HEK293 (cell line): ENCODE data around the gene SPATA33.

ENCODE experiments used
- CTCF ChIA-PET: fragments of 350-600 bp; formaldehyde crosslinking; extraction: SDS; loops from one replicate; lab custom pipeline; 2021; ENCODE audit warnings: antibody characterized with exemption; lab: Yijun Ruan, JAX
- POLR2A ChIA-PET: fragments of 300-600 bp; formaldehyde crosslinking; extraction: SDS; loops from one replicate; lab custom pipeline; 2020; ENCODE audit warnings: antibody characterized with exemption, inconsistent platforms; lab: Yijun Ruan, JAX
- H3K27ac ChIP-seq: fragments of 200-500 bp; sonication (Bioruptor generic); 2 replicates; pipeline ENCODE4 v1.5.1; 2014; ENCODE audit warnings: low read depth, low read length, control low read depth, inconsistent platforms; ENCODE audit errors: extremely low read depth
- H3K36me3 ChIP-seq, 2 experiments: fragments of 200-500 bp in 1 of 2; sonication (Bioruptor generic) in 1 of 2; 1 replicate in 1 of 2; 2 replicates in 1 of 2; pipeline ENCODE4 v1.5.1; 2014 to 2017; ENCODE audit warnings: inconsistent platforms in 2 of 2, low read length in 2 of 2; ENCODE audit not compliant: control insufficient read depth in 2 of 2, insufficient read depth in 1 of 2
- H3K4me1 ChIP-seq: fragments of 200-500 bp; sonication (Bioruptor generic); 2 replicates; pipeline ENCODE4 v1.5.1; 2014; ENCODE audit warnings: mild to moderate bottlenecking, low read length, inconsistent platforms; ENCODE audit not compliant: control insufficient read depth, insufficient read depth
- H3K4me3 ChIP-seq: 2 replicates; pipeline ENCODE4 v1.5.1; 2011; ENCODE audit warnings: low read depth, mild to moderate bottlenecking, control low read depth, low read length, moderate library complexity
- H3K9me3 ChIP-seq: fragments of 200-500 bp; sonication (Bioruptor generic); 2 replicates; pipeline ENCODE4 v1.5.1; 2014; ENCODE audit warnings: low read depth, low read length, inconsistent platforms; ENCODE audit not compliant: control insufficient read depth, insufficient read depth
- BCL11A ChIP-seq: fragments of 450-650 bp; formaldehyde crosslinking; IDR thresholded peaks from 2 replicates; pipeline ENCODE4 v1.5.1; 2016; ENCODE audit warnings: low read depth, missing biosample characterization, missing genetic modification characterization
- GLI2 ChIP-seq: fragments of 450-650 bp; formaldehyde crosslinking; IDR thresholded peaks from 2 replicates; pipeline ENCODE4; 2017; ENCODE audit warnings: missing biosample characterization, missing genetic modification characterization, low read depth, borderline replicate concordance
- GLIS2 ChIP-seq: fragments of 450-650 bp; formaldehyde crosslinking; IDR thresholded peaks from 2 replicates; pipeline ENCODE4 v1.5.1; 2016; ENCODE audit warnings: missing biosample characterization, missing genetic modification characterization
- KLF1 ChIP-seq: fragments of 450-650 bp; formaldehyde crosslinking; IDR thresholded peaks from 2 replicates; pipeline ENCODE4 v1.5.1; 2016; ENCODE audit warnings: missing biosample characterization, missing genetic modification characterization
- SALL2 ChIP-seq: fragments of 450-650 bp; formaldehyde crosslinking; IDR thresholded peaks from 2 replicates; pipeline ENCODE4 v1.5.0; 2017; ENCODE audit warnings: missing biosample characterization, mild to moderate bottlenecking, missing genetic modification characterization, borderline replicate concordance
- ZBTB1 ChIP-seq: fragments of 450-650 bp; formaldehyde crosslinking; IDR thresholded peaks from 2 replicates; pipeline ENCODE4 v1.5.1; 2016; ENCODE audit warnings: missing biosample characterization, missing genetic modification characterization
- ZBTB17 ChIP-seq: fragments of 450-650 bp; formaldehyde crosslinking; IDR thresholded peaks from 2 replicates; pipeline ENCODE4 v1.5.1; 2016; ENCODE audit warnings: missing biosample characterization, missing genetic modification characterization
- ZBTB20 ChIP-seq: fragments of 450-650 bp; formaldehyde crosslinking; IDR thresholded peaks from 2 replicates; pipeline ENCODE4 v1.5.1; 2016; ENCODE audit warnings: missing biosample characterization, missing genetic modification characterization
- ZBTB48 ChIP-seq: fragments of 450-650 bp; formaldehyde crosslinking; IDR thresholded peaks from 2 replicates; pipeline ENCODE4 v1.5.1; 2016; ENCODE audit warnings: missing biosample characterization, missing genetic modification characterization
- ZBTB8A ChIP-seq: fragments of 450-650 bp; formaldehyde crosslinking; IDR thresholded peaks from 2 replicates; pipeline ENCODE4 v1.5.1; 2016; ENCODE audit warnings: missing biosample characterization, missing genetic modification characterization
- ZEB2 ChIP-seq: fragments of 450-650 bp; formaldehyde crosslinking; IDR thresholded peaks from 2 replicates; pipeline ENCODE4 v1.5.1; 2016; ENCODE audit warnings: missing biosample characterization, missing genetic modification characterization
- ZFP3 ChIP-seq: fragments of 450-650 bp; formaldehyde crosslinking; IDR thresholded peaks from 2 replicates; pipeline ENCODE4 v1.5.1; 2016; ENCODE audit warnings: low read depth, missing biosample characterization, missing genetic modification characterization
- ZFP69B ChIP-seq: fragments of 450-650 bp; formaldehyde crosslinking; IDR thresholded peaks from 2 replicates; pipeline ENCODE4 v1.5.1; 2016; ENCODE audit warnings: missing biosample characterization, missing genetic modification characterization
- ZNF114 ChIP-seq: fragments of 450-650 bp; formaldehyde crosslinking; IDR thresholded peaks from 2 replicates; pipeline ENCODE4 v1.5.0; 2017; ENCODE audit warnings: missing biosample characterization, missing genetic modification characterization
- ZNF132 ChIP-seq: fragments of 450-650 bp; formaldehyde crosslinking; IDR thresholded peaks from 2 replicates; pipeline ENCODE4 v1.5.1; 2017; ENCODE audit warnings: missing biosample characterization, missing genetic modification characterization, borderline replicate concordance
- ZNF239 ChIP-seq: fragments of 450-650 bp; formaldehyde crosslinking; IDR thresholded peaks from 2 replicates; pipeline ENCODE4 v1.5.1; 2016; ENCODE audit warnings: missing biosample characterization, missing genetic modification characterization
- ZNF335 ChIP-seq: fragments of 450-650 bp; formaldehyde crosslinking; conservative IDR thresholded peaks from 2 replicates; pipeline ENCODE4 v1.5.1; 2016; ENCODE audit warnings: missing biosample characterization, missing genetic modification characterization
- ZNF391 ChIP-seq: fragments of 450-650 bp; formaldehyde crosslinking; IDR thresholded peaks from 2 replicates; pipeline ENCODE4 v1.5.1; 2016; ENCODE audit warnings: low read depth, missing biosample characterization, missing genetic modification characterization, borderline replicate concordance
- ZNF521 ChIP-seq: fragments of 450-650 bp; formaldehyde crosslinking; IDR thresholded peaks from 2 replicates; pipeline ENCODE4 v1.5.1; 2017; ENCODE audit warnings: missing biosample characterization, mild to moderate bottlenecking, missing genetic modification characterization
- ZNF596 ChIP-seq: fragments of 450-650 bp; IDR thresholded peaks from 2 replicates; pipeline ENCODE4 v1.5.0; 2018; ENCODE audit warnings: missing biosample characterization, mild to moderate bottlenecking, missing genetic modification characterization, moderate library complexity
- ZNF600 ChIP-seq: fragments of 450-650 bp; formaldehyde crosslinking; IDR thresholded peaks from 2 replicates; pipeline ENCODE4 v1.5.1; 2016; ENCODE audit warnings: missing biosample characterization, missing genetic modification characterization
- ZNF626 ChIP-seq: fragments of 450-650 bp; sonication (Bioruptor Pico); formaldehyde crosslinking; IDR thresholded peaks from 2 replicates; pipeline ENCODE4 v1.5.1; 2018; ENCODE audit warnings: missing biosample characterization, missing genetic modification characterization, inconsistent platforms
- ZNF707 ChIP-seq: fragments of 450-650 bp; formaldehyde crosslinking; IDR thresholded peaks from 2 replicates; pipeline ENCODE4 v1.5.1; 2016; ENCODE audit warnings: missing biosample characterization, missing genetic modification characterization
- ZNF747 ChIP-seq: fragments of 450-650 bp; formaldehyde crosslinking; IDR thresholded peaks from 2 replicates; pipeline ENCODE4 v1.5.1; 2016; ENCODE audit warnings: missing biosample characterization, missing genetic modification characterization
- ZNF776 ChIP-seq: fragments of 450-650 bp; formaldehyde crosslinking; IDR thresholded peaks from 2 replicates; pipeline ENCODE4 v1.5.0; 2017; ENCODE audit warnings: missing biosample characterization, missing genetic modification characterization, borderline replicate concordance
- ZNF791 ChIP-seq: fragments of 450-650 bp; formaldehyde crosslinking; IDR thresholded peaks from 2 replicates; pipeline ENCODE4 v1.5.1; 2016; ENCODE audit warnings: missing biosample characterization, missing genetic modification characterization
- ZNF837 ChIP-seq: fragments of 450-650 bp; formaldehyde crosslinking; IDR thresholded peaks from 2 replicates; pipeline ENCODE4 v1.5.1; 2016; ENCODE audit warnings: missing biosample characterization, missing genetic modification characterization
- ZSCAN30 ChIP-seq: fragments of 450-650 bp; IDR thresholded peaks from 2 replicates; pipeline ENCODE4 v1.5.1; 2018; ENCODE audit warnings: missing biosample characterization, mild to moderate bottlenecking, missing genetic modification characterization, moderate library complexity
- TF ChIP-seq, protein P1 (sequence below): fragments of 450-650 bp; IDR thresholded peaks from 2 replicates; pipeline ENCODE4 v1.5.1; 2018; ENCODE audit warnings: missing biosample characterization, mild to moderate bottlenecking, missing genetic modification characterization
- TF ChIP-seq, protein P2 (sequence below): fragments of 450-650 bp; formaldehyde crosslinking; IDR thresholded peaks from 2 replicates; pipeline ENCODE4 v1.5.1; 2016; ENCODE audit warnings: missing biosample characterization, missing genetic modification characterization
- TF ChIP-seq, protein P3 (sequence below): fragments of 450-650 bp; formaldehyde crosslinking; IDR thresholded peaks from 2 replicates; pipeline ENCODE4 v1.5.1; 2016; ENCODE audit warnings: missing biosample characterization, missing genetic modification characterization
- TF ChIP-seq, protein P4 (sequence below): fragments of 450-650 bp; formaldehyde crosslinking; IDR thresholded peaks from 2 replicates; pipeline ENCODE4 v1.5.1; 2017; ENCODE audit warnings: missing biosample characterization, missing genetic modification characterization

The SPATA33 gene

DNA sequence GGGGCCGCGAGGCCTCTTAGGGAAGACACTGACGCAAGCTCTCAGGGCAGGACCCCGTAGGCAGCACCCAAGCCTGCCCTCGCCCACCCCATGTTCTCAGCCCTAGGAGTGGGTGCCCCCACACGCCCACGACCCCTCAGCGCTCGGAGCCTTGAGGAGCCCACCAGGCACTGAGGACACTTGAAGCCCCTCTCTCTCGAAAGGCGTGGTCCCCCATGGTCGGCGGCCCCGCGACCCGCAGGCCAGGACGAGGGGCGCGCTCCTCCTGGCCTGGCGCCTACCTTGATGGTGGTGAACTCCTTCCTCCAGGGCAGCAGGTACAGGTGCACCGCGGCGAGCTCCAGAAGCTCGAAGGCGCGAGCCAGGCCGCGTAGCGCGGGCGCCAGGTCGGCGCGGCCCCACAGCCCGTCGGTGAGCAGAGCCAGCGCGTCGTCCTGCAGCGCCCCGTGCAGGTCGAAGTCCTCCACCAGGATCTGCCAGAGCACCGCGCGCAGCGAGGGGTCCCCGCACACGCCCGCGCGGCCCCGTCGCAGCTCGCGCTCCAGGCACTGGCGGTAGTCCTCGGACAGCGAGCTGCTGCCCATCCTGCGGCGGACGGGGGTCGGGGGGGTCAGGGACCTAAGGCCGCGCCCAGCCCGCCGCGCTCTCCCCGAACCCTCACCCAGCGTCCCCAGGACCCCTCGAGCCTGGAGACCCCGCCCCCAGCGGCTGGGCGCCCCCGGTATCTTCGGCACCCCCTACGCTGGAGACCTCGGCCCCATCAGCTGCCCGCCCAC is 43.2 kb downstream of the SPATA33 start:
- Histone ChIP-seq H3K9me3 (no peaks in the 10 kb centered on the region), H3K36me3 (peaks cover 0 to 29% of the 10 kb centered on the region in 2 experiments; a peak in 2 of 3 replicates), H3K27ac (peak overlapping the region; percentile 65), H3K4me1 (peaks cover 8% of the 10 kb centered on the region), H3K4me3 (peak overlapping the region; percentile 68)
- POLR2A ChIA-PET: interaction anchor here (0.7 to 2.5 kb wide), 14 partner anchors 8 to 221 kb away, joined by 3 to 17 read pairs (median 4); partner anchors contain the start of genes CDK10, SPG7, TCF25 and VPS9D1
- CTCF ChIA-PET: interaction anchor here (0.6 to 2.2 kb wide), 10 partner anchors 8 to 320 kb away, joined by 3 to 12 read pairs (median 3); no protein-coding TSS in a partner anchor
- TF ChIP-seq ZSCAN30 (tag by site-specific recombination): peak; percentile 21; the same call in 1 of the 2 replicates
- TF ChIP-seq ZNF132 (tag by site-specific recombination): no peak
- TF ChIP-seq ZNF335 (tag by site-specific recombination): peak; percentile 4; the same call in 1 of the 2 replicates
- TF ChIP-seq, protein P1, sequence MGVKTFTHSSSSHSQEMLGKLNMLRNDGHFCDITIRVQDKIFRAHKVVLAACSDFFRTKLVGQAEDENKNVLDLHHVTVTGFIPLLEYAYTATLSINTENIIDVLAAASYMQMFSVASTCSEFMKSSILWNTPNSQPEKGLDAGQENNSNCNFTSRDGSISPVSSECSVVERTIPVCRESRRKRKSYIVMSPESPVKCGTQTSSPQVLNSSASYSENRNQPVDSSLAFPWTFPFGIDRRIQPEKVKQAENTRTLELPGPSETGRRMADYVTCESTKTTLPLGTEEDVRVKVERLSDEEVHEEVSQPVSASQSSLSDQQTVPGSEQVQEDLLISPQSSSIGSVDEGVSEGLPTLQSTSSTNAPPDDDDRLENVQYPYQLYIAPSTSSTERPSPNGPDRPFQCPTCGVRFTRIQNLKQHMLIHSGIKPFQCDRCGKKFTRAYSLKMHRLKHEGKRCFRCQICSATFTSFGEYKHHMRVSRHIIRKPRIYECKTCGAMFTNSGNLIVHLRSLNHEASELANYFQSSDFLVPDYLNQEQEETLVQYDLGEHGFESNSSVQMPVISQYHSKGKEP (tag by site-specific recombination): 0 out of 2 replicates have a peak, but pooled peaks have one; percentile 31
- TF ChIP-seq ZNF747: 0 out of 2 replicates have a peak, but pooled peaks have one; percentile 12
- TF ChIP-seq ZNF239 (tag by site-specific recombination): no peak
- 0 out of 2 replicates have a peak, but pooled peaks have one; percentile 32 for TF ChIP-seq ZBTB1 (tag by site-specific recombination)
- TF ChIP-seq ZFP69B: peak; percentile 16; the same call in 1 of the 2 replicates
- peak; percentile 69 for TF ChIP-seq GLIS2 (tag by site-specific recombination)
- TF ChIP-seq ZBTB8A (tag by site-specific recombination): peak; percentile 7; the same call in 1 of the 2 replicates
- TF ChIP-seq, protein P2, sequence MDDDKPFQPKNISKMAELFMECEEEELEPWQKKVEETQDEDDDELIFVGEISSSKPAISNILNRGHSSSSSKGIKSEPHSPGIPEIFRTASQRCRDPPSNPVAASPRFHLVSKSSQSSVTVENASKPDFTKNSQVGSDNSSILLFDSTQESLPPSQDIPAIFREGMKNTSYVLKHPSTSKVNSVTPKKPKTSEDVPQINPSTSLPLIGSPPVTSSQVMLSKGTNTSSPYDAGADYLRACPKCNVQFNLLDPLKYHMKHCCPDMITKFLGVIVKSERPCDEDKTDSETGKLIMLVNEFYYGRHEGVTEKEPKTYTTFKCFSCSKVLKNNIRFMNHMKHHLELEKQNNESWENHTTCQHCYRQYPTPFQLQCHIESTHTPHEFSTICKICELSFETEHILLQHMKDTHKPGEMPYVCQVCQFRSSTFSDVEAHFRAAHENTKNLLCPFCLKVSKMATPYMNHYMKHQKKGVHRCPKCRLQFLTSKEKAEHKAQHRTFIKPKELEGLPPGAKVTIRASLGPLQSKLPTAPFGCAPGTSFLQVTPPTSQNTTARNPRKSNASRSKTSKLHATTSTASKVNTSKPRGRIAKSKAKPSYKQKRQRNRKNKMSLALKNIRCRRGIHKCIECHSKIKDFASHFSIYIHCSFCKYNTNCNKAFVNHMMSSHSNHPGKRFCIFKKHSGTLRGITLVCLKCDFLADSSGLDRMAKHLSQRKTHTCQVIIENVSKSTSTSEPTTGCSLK (tag by site-specific recombination): 0 out of 2 replicates have a peak, but pooled peaks have one; percentile 43
- no peak for TF ChIP-seq ZNF776 (tag by site-specific recombination)
- 0 out of 2 replicates have a peak, but pooled peaks have one; percentile 22 for TF ChIP-seq ZNF596 (tag by site-specific recombination)
- TF ChIP-seq ZBTB17: no peak
- TF ChIP-seq ZNF626: no peak
- TF ChIP-seq ZBTB48 (tag by site-specific recombination): peak; percentile 16; the same call in 1 of the 2 replicates
- 0 out of 2 replicates have a peak, but pooled peaks have one; percentile 2 for TF ChIP-seq BCL11A (tag by site-specific recombination)
- TF ChIP-seq ZNF837 (tag by site-specific recombination): peak; percentile 6; the same call in 1 of the 2 replicates
- peak; percentile 40; the same call in 1 of the 2 replicates for TF ChIP-seq KLF1
- TF ChIP-seq, protein P3, sequence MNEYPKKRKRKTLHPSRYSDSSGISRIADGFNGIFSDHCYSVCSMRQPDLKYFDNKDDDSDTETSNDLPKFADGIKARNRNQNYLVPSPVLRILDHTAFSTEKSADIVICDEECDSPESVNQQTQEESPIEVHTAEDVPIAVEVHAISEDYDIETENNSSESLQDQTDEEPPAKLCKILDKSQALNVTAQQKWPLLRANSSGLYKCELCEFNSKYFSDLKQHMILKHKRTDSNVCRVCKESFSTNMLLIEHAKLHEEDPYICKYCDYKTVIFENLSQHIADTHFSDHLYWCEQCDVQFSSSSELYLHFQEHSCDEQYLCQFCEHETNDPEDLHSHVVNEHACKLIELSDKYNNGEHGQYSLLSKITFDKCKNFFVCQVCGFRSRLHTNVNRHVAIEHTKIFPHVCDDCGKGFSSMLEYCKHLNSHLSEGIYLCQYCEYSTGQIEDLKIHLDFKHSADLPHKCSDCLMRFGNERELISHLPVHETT (tag by site-specific recombination): no peak
- TF ChIP-seq, protein P4, sequence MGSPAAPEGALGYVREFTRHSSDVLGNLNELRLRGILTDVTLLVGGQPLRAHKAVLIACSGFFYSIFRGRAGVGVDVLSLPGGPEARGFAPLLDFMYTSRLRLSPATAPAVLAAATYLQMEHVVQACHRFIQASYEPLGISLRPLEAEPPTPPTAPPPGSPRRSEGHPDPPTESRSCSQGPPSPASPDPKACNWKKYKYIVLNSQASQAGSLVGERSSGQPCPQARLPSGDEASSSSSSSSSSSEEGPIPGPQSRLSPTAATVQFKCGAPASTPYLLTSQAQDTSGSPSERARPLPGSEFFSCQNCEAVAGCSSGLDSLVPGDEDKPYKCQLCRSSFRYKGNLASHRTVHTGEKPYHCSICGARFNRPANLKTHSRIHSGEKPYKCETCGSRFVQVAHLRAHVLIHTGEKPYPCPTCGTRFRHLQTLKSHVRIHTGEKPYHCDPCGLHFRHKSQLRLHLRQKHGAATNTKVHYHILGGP (tag by site-specific recombination): no peak
- no peak for TF ChIP-seq ZNF707 (tag by site-specific recombination)
- TF ChIP-seq ZNF391 (tag by site-specific recombination): no peak
- TF ChIP-seq ZFP3 (tag by site-specific recombination): no peak
- TF ChIP-seq GLI2 (tag by site-specific recombination): no peak
- no peak for TF ChIP-seq ZEB2 (tag by site-specific recombination)
- TF ChIP-seq SALL2: no peak
- TF ChIP-seq ZNF114 (tag by site-specific recombination): no peak
- no peak for TF ChIP-seq ZNF521
- TF ChIP-seq ZBTB20 (tag by site-specific recombination): peak; percentile 45; the same call in 1 of the 2 replicates
- TF ChIP-seq ZNF791 (tag by site-specific recombination): no peak
- TF ChIP-seq ZNF600 (tag by site-specific recombination): peak; percentile 63; the same call in 1 of the 2 replicates
